IMR-90 (cell line): ENCODE results near the gene PAM.

Experiments
- BHLHE40 ChIP-seq: fragments of 150-350 bp; IDR thresholded peaks from 2 replicates; pipeline ENCODE4 v1.6.1; 2016; ENCODE audit warnings: mild to moderate bottlenecking, low read depth, low read length
- CEBPB ChIP-seq: IDR thresholded peaks from 2 replicates; pipeline ENCODE4 v1.6.1; 2012; ENCODE audit warnings: low read depth, low read length, improper control_type of control experiment
- CHD1 ChIP-seq: IDR thresholded peaks from 2 replicates; pipeline ENCODE4 v1.6.1; 2012; ENCODE audit warnings: low read depth, low read length, improper control_type of control experiment
- CTCF ChIP-seq: conservative IDR thresholded peaks from 2 replicates; pipeline ENCODE4 v1.5.1; 2012; ENCODE audit warnings: mild to moderate bottlenecking, low read depth, low read length, improper control_type of control experiment
- ELK1 ChIP-seq: fragments of 150-350 bp; IDR thresholded peaks from 2 replicates; pipeline ENCODE4 v1.6.1; 2016; ENCODE audit warnings: low read depth, mild to moderate bottlenecking, low read length, moderate library complexity, borderline replicate concordance
- FOS ChIP-seq: fragments of 150-350 bp; IDR thresholded peaks from 2 replicates; pipeline ENCODE4 v1.6.1; 2016; ENCODE audit warnings: low read depth, low read length
- MAFK ChIP-seq: IDR thresholded peaks from 2 replicates; pipeline ENCODE4 v1.6.1; 2012; ENCODE audit warnings: low read depth, low read length, improper control_type of control experiment
- MXI1 ChIP-seq: IDR thresholded peaks from 2 replicates; pipeline ENCODE4 v1.6.1; 2012; ENCODE audit warnings: low read depth, mild to moderate bottlenecking, low read length, moderate library complexity, borderline replicate concordance
- POLR2A ChIP-seq: IDR thresholded peaks from 2 replicates; pipeline ENCODE4 v1.6.1; 2012; ENCODE audit warnings: mild to moderate bottlenecking, low read depth, low read length
- RAD21 ChIP-seq: IDR thresholded peaks from 2 replicates; pipeline ENCODE4 v1.6.1; 2012; ENCODE audit warnings: low read length, improper control_type of control experiment
- RCOR1 ChIP-seq: IDR thresholded peaks from 2 replicates; pipeline ENCODE4 v1.6.1; 2012; ENCODE audit warnings: mild to moderate bottlenecking, low read length, improper control_type of control experiment; ENCODE audit not compliant: insufficient replicate concordance
- RFX5 ChIP-seq: IDR thresholded peaks from 2 replicates; pipeline ENCODE4 v1.8.0; 2012; ENCODE audit warnings: low read depth, mild to moderate bottlenecking, low read length, moderate library complexity
- USF2 ChIP-seq: fragments of 150-350 bp; IDR thresholded peaks from 2 replicates; pipeline ENCODE4 v1.6.1; 2017; ENCODE audit warnings: mild to moderate bottlenecking, antibody characterized with exemption, low read length, low read depth

GRCh38 chr5:102975045-102975444, 219.9 kb downstream of the PAM start:
- TF ChIP-seq BHLHE40 (no peak), CTCF (no peak), RFX5 (no peak), POLR2A (no peak), RCOR1 (no peak), FOS (no peak), USF2 (no peak), MXI1 (no peak), CEBPB (no peak), MAFK (no peak), CHD1 (no peak), RAD21 (no peak), ELK1 (no peak)
